Measurements from ENCODE around the gene SCYL3. TPM values are rescaled to one million over a fixed set of nuclear protein-coding genes. Genes with fewer than 3 reads are reported as not detected.

SCYL3 gene
- polyA plus RNA-seq, 3 donors = 2.3 to 4.9 (median 3.6) TPM

DNA sequence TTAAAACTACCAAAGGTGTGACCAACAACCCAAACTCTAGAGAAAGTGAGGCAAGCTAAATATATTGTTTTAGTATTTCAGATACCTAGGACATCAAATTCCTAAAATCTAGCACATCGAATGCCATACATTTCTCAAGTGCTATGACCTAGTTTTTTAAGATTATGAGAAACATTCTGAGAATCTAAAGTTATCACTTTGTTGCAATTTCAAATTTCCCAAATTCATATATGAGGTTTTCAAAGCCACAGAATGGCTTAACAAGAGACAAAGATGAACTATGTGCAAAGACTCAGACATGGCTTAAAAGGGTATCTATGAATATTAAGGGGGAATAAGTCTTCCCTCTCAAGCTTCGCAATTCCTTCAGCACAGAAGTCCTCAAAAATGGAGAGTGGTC is 6.8 kb downstream of the SCYL3 start:
- intact Hi-C loops (cut with micrococcal nuclease) = no loop called here
- Histone ChIP-seq H3K9ac (ENCODE audit: insufficient read depth, low read length, poor library complexity, severe bottlenecking) (no peak overlapping the region), H3K4me2 (replicated peaks; ENCODE audit: extremely low read depth, low read length, poor library complexity, severe bottlenecking) (no peak overlapping the region), H3K36me3 (replicated peaks in 1 of 2; ENCODE audit: control insufficient read depth in 1 of 2, insufficient read depth in 2 of 2, low read length in 2 of 2) (peaks cover 40 to 63% of the 10 kb centered on the region in 2 donors), H2AFZ (ENCODE audit: insufficient read depth, low read depth, low read length, poor library complexity, severe bottlenecking) (no peak overlapping the region), H3K27ac (ENCODE audit: low read depth in 1 of 2, low read length in 2 of 2) (no peak overlapping the region), H3K9me3 (replicated peaks in 1 of 2; ENCODE audit: control insufficient read depth in 1 of 2, insufficient read depth in 1 of 2, low read length in 2 of 2) (no peaks in the 10 kb centered on the region), H3K4me1 (ENCODE audit: control insufficient read depth in 1 of 2, insufficient read depth in 2 of 2, low read length in 2 of 2) (peaks cover 0 to 12% of the 10 kb centered on the region in 2 donors), H3K4me3 (replicated peaks in 1 of 3; ENCODE audit: low read depth in 2 of 3, low read length in 3 of 3) (no peak overlapping the region), H3K27me3 (ENCODE audit: control insufficient read depth in 2 of 2, insufficient read depth in 2 of 2, low read length in 2 of 2) (no peaks in the 10 kb centered on the region), H4K20me1 (ENCODE audit: insufficient read depth, low read length) (no peaks in the 10 kb centered on the region), H3K79me2 (ENCODE audit: insufficient read depth, low read length) (peaks cover 34% of the 10 kb centered on the region)
- DNase-seq = no peak
- no peaks in the 10 kb centered on the region for H3K9me3 Mint-ChIP-seq
- peaks cover 46 to 56% of the 10 kb centered on the region in 2 donors for H3K36me3 Mint-ChIP-seq
- TF ChIP-seq CTCF (IDR thresholded peaks at IDR 0.05) = no peak
- no peak overlapping the region for H3K27ac Mint-ChIP-seq
- no peaks in the 10 kb centered on the region for H3K27me3 Mint-ChIP-seq (ENCODE audit: low read depth in 3 of 3)
- peaks cover 27% of the 10 kb centered on the region for H3K4me1 Mint-ChIP-seq
- no CpG with 5 or more reads among the region's 2 CpGs for WGBS (ENCODE audit: insufficient coverage)
- no peak overlapping the region for H3K4me3 Mint-ChIP-seq

DNA sequence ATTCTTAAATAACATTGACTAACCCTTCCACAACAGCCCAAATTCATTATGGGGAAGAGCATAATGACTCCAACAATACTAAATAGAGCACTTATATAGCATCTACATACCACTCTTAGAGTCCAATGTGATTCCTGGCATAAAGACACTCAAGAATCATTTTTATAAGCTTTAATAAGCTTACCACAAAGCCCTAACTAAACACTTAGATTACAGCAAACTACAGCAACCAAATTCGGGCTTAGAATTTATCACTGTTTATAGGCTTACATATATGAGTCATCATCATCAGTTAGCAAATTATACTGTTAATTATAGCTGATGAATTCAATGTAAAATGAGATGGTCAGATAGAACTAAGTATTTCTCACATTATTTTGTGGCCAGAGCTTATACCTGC is 7.3 kb downstream of the SCYL3 start:
- Mint-ChIP-seq H3K4me3 (no peak overlapping the region), H3K36me3 (peaks cover 50 to 60% of the 10 kb centered on the region in 2 donors), H3K27ac (no peak overlapping the region), H3K4me1 (peaks cover 23% of the 10 kb centered on the region), H3K27me3 (ENCODE audit: low read depth in 3 of 3) (no peaks in the 10 kb centered on the region), H3K9me3 (no peaks in the 10 kb centered on the region)
- intact Hi-C loops (cut with micrococcal nuclease) = no loop called here
- Histone ChIP-seq H3K79me2 (ENCODE audit: insufficient read depth, low read length) (peaks cover 29% of the 10 kb centered on the region), H3K36me3 (replicated peaks in 1 of 2; ENCODE audit: control insufficient read depth in 1 of 2, insufficient read depth in 2 of 2, low read length in 2 of 2) (peaks cover 44 to 68% of the 10 kb centered on the region in 2 donors), H3K9ac (ENCODE audit: insufficient read depth, low read length, poor library complexity, severe bottlenecking) (no peak overlapping the region), H2AFZ (ENCODE audit: insufficient read depth, low read depth, low read length, poor library complexity, severe bottlenecking) (no peak overlapping the region), H3K4me3 (replicated peaks in 1 of 3; ENCODE audit: low read depth in 2 of 3, low read length in 3 of 3) (no peak overlapping the region), H3K4me2 (replicated peaks; ENCODE audit: extremely low read depth, low read length, poor library complexity, severe bottlenecking) (no peak overlapping the region), H3K27me3 (ENCODE audit: control insufficient read depth in 2 of 2, insufficient read depth in 2 of 2, low read length in 2 of 2) (no peaks in the 10 kb centered on the region), H3K27ac (ENCODE audit: low read depth in 1 of 2, low read length in 2 of 2) (no peak overlapping the region), H4K20me1 (ENCODE audit: insufficient read depth, low read length) (no peaks in the 10 kb centered on the region), H3K4me1 (ENCODE audit: control insufficient read depth in 1 of 2, insufficient read depth in 2 of 2, low read length in 2 of 2) (peaks cover 0 to 6% of the 10 kb centered on the region in 2 donors), H3K9me3 (replicated peaks in 1 of 2; ENCODE audit: control insufficient read depth in 1 of 2, insufficient read depth in 1 of 2, low read length in 2 of 2) (no peaks in the 10 kb centered on the region)
- TF ChIP-seq CTCF (IDR thresholded peaks at IDR 0.05) = no peak
- no CpG with 5 or more reads among the region's 1 CpG for WGBS (ENCODE audit: insufficient coverage)
- no peak for DNase-seq
